Endodermal cell (in vitro differentiated cells): ENCODE measurements around the gene LDAH. TPM values are rescaled to one million over a fixed set of nuclear protein-coding genes. Genes with fewer than 3 reads are reported as not detected.

ENCODE experiments used
- DNase-seq: peaks from one replicate; pipeline ENCODE4 v3.0.0-alpha.2; 2017
- H3K27ac ChIP-seq: 2 replicates; pipeline ENCODE4 v1.5.1; 2013; ENCODE audit warnings: mild to moderate bottlenecking, low read depth, low read length, moderate library complexity
- H3K27me3 ChIP-seq: 2 replicates; pipeline ENCODE4 v1.6.1; 2013; ENCODE audit warnings: mild to moderate bottlenecking, low read length, moderate library complexity; ENCODE audit not compliant: insufficient read depth, control insufficient read depth, poor library complexity, severe bottlenecking
- H3K36me3 ChIP-seq: 2 replicates; pipeline ENCODE4 v1.7.0; 2013; ENCODE audit warnings: mild to moderate bottlenecking, low read length, moderate library complexity; ENCODE audit not compliant: control insufficient read depth, insufficient read depth
- H3K4me1 ChIP-seq: one replicate; pipeline ENCODE4 v1.7.0; 2013; ENCODE audit warnings: low read length; ENCODE audit not compliant: control insufficient read depth, insufficient read depth
- H3K4me3 ChIP-seq: 2 replicates; pipeline ENCODE4 v1.5.1; 2013; ENCODE audit warnings: mild to moderate bottlenecking, low read length, moderate library complexity
- H3K9ac ChIP-seq: 2 replicates; pipeline ENCODE4 v1.6.1; 2013; ENCODE audit warnings: mild to moderate bottlenecking, low read length, moderate library complexity; ENCODE audit not compliant: poor library complexity, severe bottlenecking; ENCODE audit errors: extremely low read depth
- H3K9me3 ChIP-seq: 2 replicates; pipeline ENCODE4 v1.6.1; 2013; ENCODE audit warnings: mild to moderate bottlenecking, low read length, moderate library complexity; ENCODE audit not compliant: control insufficient read depth
- H3K27ac Mint-ChIP-seq: 2 replicates; pipeline ENCODE4 v1.8.0; 2020; ENCODE audit warnings: mixed read lengths
- H3K27me3 Mint-ChIP-seq: 2 replicates; pipeline ENCODE4 v1.8.0; 2021; ENCODE audit warnings: mild to moderate bottlenecking, mixed read lengths; ENCODE audit not compliant: insufficient read depth
- H3K36me3 Mint-ChIP-seq: 2 replicates; pipeline ENCODE4 v1.8.0; 2020; ENCODE audit warnings: low read depth, mixed read lengths
- H3K4me1 Mint-ChIP-seq: 2 replicates; pipeline ENCODE4 v1.8.0; 2020; ENCODE audit warnings: mixed read lengths
- H3K4me3 Mint-ChIP-seq: 2 replicates; pipeline ENCODE4 v1.8.0; 2020; ENCODE audit warnings: mild to moderate bottlenecking, moderate library complexity, mixed read lengths
- H3K9me3 Mint-ChIP-seq: 2 replicates; pipeline ENCODE4 v1.8.0; 2020; ENCODE audit warnings: mild to moderate bottlenecking, mixed read lengths
- CTCF ChIP-seq: fragments of 200-600 bp; sonication (generic); conservative IDR thresholded peaks from 2 replicates; pipeline ENCODE4 v1.5.0; 2021; ENCODE audit warnings: antibody characterized with exemption, mild to moderate bottlenecking
- WGBS, 2 experiments: methylation state at CpG; one replicate each; pipeline versions ENCODE4 v1.1.5 to v1.1.7; 2013; ENCODE audit warnings: missing lambda C conversion rate in 2 of 2, mixed read lengths in 1 of 2; ENCODE audit not compliant: insufficient coverage in 1 of 2, insufficient read length in 1 of 2; 5-methylcytosine and 5-hydroxymethylcytosine counted together
- total RNA-seq, 2 donors: library from RNA; stranded (reverse); fragmentation: NEBNext Ultra II Directional in 1 of 2; extraction: Animal tissue kit (Norgen Biotek cat#: 25700) in 1 of 2; gene quantifications; 2 replicates in 1 of 2; 3 replicates in 1 of 2; pipeline ENCODE4 v1.2.1, GENCODE V29; 2021

Gene LDAH
- total RNA-seq, 2 donors from 2014 or later = 28.7 to 42.2 TPM

- no peaks in the 10 kb centered on the region for H3K36me3 Mint-ChIP-seq
- WGBS, 2 experiments = 88 to 95% methylated on average over 7 of the region's 7 CpGs
- Histone ChIP-seq H3K4me3 (peak overlapping the region; percentile 88), H3K9me3 (no peaks in the 10 kb centered on the region), H3K27me3 (peaks cover 8% of the 10 kb centered on the region), H3K9ac (peak overlapping the region; percentile 93), H3K4me1 (no peaks in the 10 kb centered on the region), H3K36me3 (no peaks in the 10 kb centered on the region), H3K27ac (no peak overlapping the region)
- H3K27me3 Mint-ChIP-seq = peaks cover 7% of the 10 kb centered on the region
- peak overlapping the region; percentile 77 for H3K4me3 Mint-ChIP-seq
- TF ChIP-seq CTCF = no peak
- no peak for DNase-seq
- no peaks in the 10 kb centered on the region for H3K9me3 Mint-ChIP-seq
- peaks cover 13% of the 10 kb centered on the region for H3K4me1 Mint-ChIP-seq
- peak overlapping the region; percentile 83 for H3K27ac Mint-ChIP-seq
These were observed 172.9 kb downstream of the LDAH start for GRCh38 chr2:20649976-20650375.

GRCh38 chr2:20649576-20649975, 173.3 kb downstream of the LDAH start:
- H3K9ac ChIP-seq = no peak overlapping the region
- DNase-seq = no peak
- Mint-ChIP-seq H3K9me3 (no peaks in the 10 kb centered on the region), H3K4me3 (peak overlapping the region; percentile 77), H3K27ac (no peak overlapping the region), H3K36me3 (no peaks in the 10 kb centered on the region), H3K27me3 (peaks cover 5% of the 10 kb centered on the region), H3K4me1 (peaks cover 13% of the 10 kb centered on the region)
- H3K36me3 ChIP-seq = no peaks in the 10 kb centered on the region
- H3K9me3 ChIP-seq = no peaks in the 10 kb centered on the region
- H3K27ac ChIP-seq = no peak overlapping the region
- TF ChIP-seq CTCF = no peak
- H3K4me1 ChIP-seq = no peaks in the 10 kb centered on the region
- peaks cover 8% of the 10 kb centered on the region for H3K27me3 ChIP-seq
- H3K4me3 ChIP-seq = no peak overlapping the region
- WGBS, 2 experiments = 90 to 100% methylated on average over 2 to 11 of the region's 11 CpGs

- Mint-ChIP-seq H3K4me3 (no peak overlapping the region), H3K27ac (no peak overlapping the region), H3K4me1 (peaks cover 13% of the 10 kb centered on the region), H3K36me3 (peaks cover 6% of the 10 kb centered on the region), H3K27me3 (peaks cover 3% of the 10 kb centered on the region), H3K9me3 (no peaks in the 10 kb centered on the region)
- no peak overlapping the region for H3K4me3 ChIP-seq
- peaks cover 8% of the 10 kb centered on the region for H3K27me3 ChIP-seq
- H3K4me1 ChIP-seq = no peaks in the 10 kb centered on the region
- H3K36me3 ChIP-seq = no peaks in the 10 kb centered on the region
- no peak for DNase-seq
- H3K9ac ChIP-seq = no peak overlapping the region
- WGBS, 2 experiments = 96 to 97% methylated on average over 9 of the region's 9 CpGs
- no peak overlapping the region for H3K27ac ChIP-seq
- TF ChIP-seq CTCF = no peak
- no peaks in the 10 kb centered on the region for H3K9me3 ChIP-seq
These were observed 174.1 kb downstream of the LDAH start for GRCh38 chr2:20648831-20649230.
